ENCODE data around the gene RANBP9. TPM values are rescaled to one million over a fixed set of nuclear protein-coding genes. Genes with fewer than 3 reads are reported as not detected.

Gene RANBP9
- total RNA-seq, 1 donor from 2014 or later: 56.2 TPM

- Mint-ChIP-seq H3K9me3 (peaks cover 3% of the 10 kb centered on the region), H3K4me3 (peak overlapping the region; percentile 47), H3K27ac (peak overlapping the region; percentile 77), H3K4me1 (peaks cover 67% of the 10 kb centered on the region), H3K36me3 (ENCODE audit: low read depth) (peaks cover 23% of the 10 kb centered on the region), H3K27me3 (no peaks in the 10 kb centered on the region)
- DNase-seq: no peak
- intact Hi-C loops (cut with micrococcal nuclease): loop anchor here (1.0 to 5.0 kb wide), 2 partner anchors 41 to 96 kb away; no protein-coding TSS in a partner anchor
These were observed 45.2 kb downstream of the RANBP9 start for GRCh38 chr6:13666194-13667105.

GRCh38 chr6:13664703-13665352 is 46.8 kb downstream of the RANBP9 start:
- H3K9me3 Mint-ChIP-seq: peaks cover 3% of the 10 kb centered on the region
- no peaks in the 10 kb centered on the region for H3K27me3 Mint-ChIP-seq
- intact Hi-C loops (cut with micrococcal nuclease): loop anchor here (5.0 kb wide), 1 partner anchor 97 kb away; no protein-coding TSS in a partner anchor
- H3K4me3 Mint-ChIP-seq: no peak overlapping the region
- H3K4me1 Mint-ChIP-seq: peaks cover 69% of the 10 kb centered on the region
- H3K36me3 Mint-ChIP-seq (ENCODE audit: low read depth): peaks cover 23% of the 10 kb centered on the region
- H3K27ac Mint-ChIP-seq: no peak overlapping the region
- no peak for DNase-seq

DNA sequence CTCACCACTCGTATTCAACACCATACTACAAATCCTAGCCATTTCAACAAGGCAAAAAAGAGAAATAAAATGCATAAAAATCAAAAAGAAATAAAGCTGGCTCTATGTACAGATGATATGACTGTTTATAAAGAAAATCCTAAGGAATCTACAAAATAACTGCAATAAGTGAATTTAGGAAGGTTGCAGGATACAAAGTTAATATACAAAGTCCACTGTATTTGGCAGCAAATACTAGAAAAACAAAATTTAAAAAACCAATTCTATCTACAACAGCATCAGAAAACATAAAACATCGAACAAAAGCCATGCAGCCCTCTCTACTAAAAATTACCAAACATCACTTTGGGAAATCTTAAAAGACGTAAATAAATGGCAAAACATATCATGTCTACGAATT is 47.6 kb downstream of the RANBP9 start:
- H3K4me1 Mint-ChIP-seq: peaks cover 65% of the 10 kb centered on the region
- intact Hi-C loops (cut with micrococcal nuclease): no loop called here
- no peak overlapping the region for H3K27ac Mint-ChIP-seq
- no peaks in the 10 kb centered on the region for H3K27me3 Mint-ChIP-seq
- peaks cover 3% of the 10 kb centered on the region for H3K9me3 Mint-ChIP-seq
- DNase-seq: no peak
- H3K4me3 Mint-ChIP-seq: no peak overlapping the region
- H3K36me3 Mint-ChIP-seq (ENCODE audit: low read depth): peaks cover 21% of the 10 kb centered on the region

GRCh38 chr6:13662651-13663334 is 48.8 kb downstream of the RANBP9 start:
- Mint-ChIP-seq H3K4me3 (peak overlapping the region; percentile 11), H3K27ac (no peak overlapping the region), H3K4me1 (peaks cover 55% of the 10 kb centered on the region), H3K36me3 (ENCODE audit: low read depth) (peaks cover 20% of the 10 kb centered on the region), H3K9me3 (peaks cover 3% of the 10 kb centered on the region), H3K27me3 (no peaks in the 10 kb centered on the region)
- intact Hi-C loops (cut with micrococcal nuclease): no loop called here
- DNase-seq: no peak

DNA sequence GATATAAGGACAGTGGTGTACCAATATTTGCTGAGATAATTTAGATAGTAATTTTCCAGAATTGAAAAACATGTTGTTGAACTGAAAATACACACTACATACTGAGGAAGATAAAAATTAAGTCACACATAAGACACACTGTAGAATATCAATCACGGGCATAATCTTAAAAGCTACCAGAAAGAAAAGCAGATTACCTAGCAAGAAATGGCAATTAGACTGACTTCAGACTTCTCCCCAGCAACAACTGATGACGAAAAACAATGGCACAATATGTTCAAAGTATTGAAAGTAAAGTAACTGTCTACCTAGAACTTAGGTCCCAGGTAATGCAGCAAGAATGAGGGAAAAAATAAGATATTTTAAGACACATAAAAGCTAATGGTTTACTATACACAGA is 50.0 kb downstream of the RANBP9 start:
- Mint-ChIP-seq H3K4me1 (peaks cover 47% of the 10 kb centered on the region), H3K27ac (no peak overlapping the region), H3K9me3 (peaks cover 3% of the 10 kb centered on the region), H3K36me3 (ENCODE audit: low read depth) (peaks cover 18% of the 10 kb centered on the region), H3K27me3 (no peaks in the 10 kb centered on the region), H3K4me3 (no peak overlapping the region)
- no peak for DNase-seq
- intact Hi-C loops (cut with micrococcal nuclease): no loop called here

DNA sequence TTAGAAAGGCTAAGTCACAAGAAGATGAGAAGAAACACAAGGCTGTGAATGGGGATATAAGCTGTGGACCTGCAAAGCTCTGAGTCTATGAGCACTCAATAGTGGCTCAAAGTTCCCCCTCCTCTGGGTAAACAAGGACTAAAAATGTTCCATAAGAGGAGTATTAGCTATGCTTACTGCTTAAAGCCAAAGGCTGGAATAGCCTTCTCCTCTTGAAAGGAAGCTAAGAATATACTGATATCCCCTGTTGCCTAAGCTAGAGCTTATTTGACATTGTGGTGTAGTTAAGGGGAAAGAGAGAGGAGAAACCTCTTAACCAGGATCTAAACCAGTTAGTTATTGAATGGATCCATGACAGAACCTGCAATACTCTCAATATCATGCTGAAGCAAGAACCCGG is 50.7 kb downstream of the RANBP9 start:
- intact Hi-C loops (cut with micrococcal nuclease): no loop called here
- no peak overlapping the region for H3K27ac Mint-ChIP-seq

DNA sequence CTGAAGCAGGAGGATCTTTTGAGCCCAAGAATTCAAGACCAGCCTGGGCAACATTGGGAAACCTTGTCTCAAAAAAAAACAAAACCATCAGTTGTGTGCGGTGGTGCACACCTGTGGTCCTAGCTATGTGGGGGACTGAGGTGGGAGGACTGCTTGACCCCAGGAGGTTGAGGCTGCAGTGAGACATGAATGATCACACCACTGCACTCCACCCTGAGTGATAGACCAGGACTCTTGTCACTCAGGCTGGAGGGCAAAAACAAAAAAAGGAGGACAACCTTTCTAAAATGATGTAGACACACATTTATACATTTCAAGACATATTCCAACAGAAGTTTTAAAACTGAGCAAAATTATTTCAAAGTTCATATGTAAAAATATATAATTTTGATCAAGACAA is 51.4 kb downstream of the RANBP9 start:
- no peak overlapping the region for H3K27ac Mint-ChIP-seq
- no peak for DNase-seq
- intact Hi-C loops (cut with micrococcal nuclease): no loop called here
- H3K9me3 Mint-ChIP-seq: no peaks in the 10 kb centered on the region
- H3K36me3 Mint-ChIP-seq (ENCODE audit: low read depth): peaks cover 15% of the 10 kb centered on the region
- peaks cover 44% of the 10 kb centered on the region for H3K4me1 Mint-ChIP-seq
- H3K4me3 Mint-ChIP-seq: no peak overlapping the region
- no peaks in the 10 kb centered on the region for H3K27me3 Mint-ChIP-seq

More for the DNA sequence above, 50.7 kb downstream of the RANBP9 start:
- Mint-ChIP-seq H3K27me3 (no peaks in the 10 kb centered on the region), H3K4me1 (peaks cover 45% of the 10 kb centered on the region), H3K9me3 (peaks cover 2% of the 10 kb centered on the region), H3K4me3 (no peak overlapping the region), H3K36me3 (ENCODE audit: low read depth) (peaks cover 16% of the 10 kb centered on the region)
- DNase-seq: no peak

DNA sequence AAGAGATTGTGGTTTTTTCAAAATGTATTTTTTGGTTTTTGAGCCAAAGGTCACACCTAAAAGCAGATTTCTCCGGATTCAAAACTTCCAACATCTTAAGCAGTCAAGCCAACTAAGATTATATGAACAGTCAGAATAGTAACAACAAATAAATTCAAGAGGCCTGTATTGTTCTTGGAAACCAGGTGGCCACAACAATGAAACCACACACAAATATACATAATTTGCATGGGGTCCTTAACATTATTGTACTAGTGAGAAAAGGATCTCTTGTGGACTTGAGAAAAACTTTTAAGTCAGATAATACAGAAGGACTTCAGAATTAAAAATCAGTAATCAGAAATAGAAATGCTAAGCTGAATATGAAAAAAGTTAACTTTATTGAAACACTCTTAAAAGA is 55.9 kb downstream of the RANBP9 start:
- Mint-ChIP-seq H3K4me3 (no peak overlapping the region), H3K36me3 (ENCODE audit: low read depth) (peaks cover 20% of the 10 kb centered on the region), H3K27ac (no peak overlapping the region), H3K4me1 (peaks cover 9% of the 10 kb centered on the region), H3K9me3 (no peaks in the 10 kb centered on the region), H3K27me3 (no peaks in the 10 kb centered on the region)
- intact Hi-C loops (cut with micrococcal nuclease): no loop called here
- DNase-seq: no peak

DNA sequence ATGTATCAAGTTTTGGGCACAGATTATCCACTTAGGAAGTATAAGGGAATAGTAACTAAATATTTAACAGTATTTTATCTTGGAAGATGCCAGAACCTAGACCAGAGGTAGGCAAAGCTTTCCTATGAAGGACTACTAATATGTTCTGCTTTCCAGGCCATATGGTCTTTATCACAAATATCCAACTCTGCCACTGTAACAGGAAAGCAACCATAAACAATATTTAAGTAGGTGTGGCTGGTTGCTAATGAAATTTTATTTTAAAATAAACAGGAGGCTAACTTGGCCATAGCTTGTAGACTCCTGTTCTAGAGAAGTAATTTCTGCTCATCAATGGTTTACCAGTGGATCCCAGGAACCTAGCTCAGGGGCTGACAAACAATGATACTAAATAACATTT is 57.1 kb downstream of the RANBP9 start:
- H3K9me3 Mint-ChIP-seq: no peaks in the 10 kb centered on the region
- no peak overlapping the region for H3K4me3 Mint-ChIP-seq
- intact Hi-C loops (cut with micrococcal nuclease): no loop called here
- no peaks in the 10 kb centered on the region for H3K27me3 Mint-ChIP-seq
- peaks cover 11% of the 10 kb centered on the region for H3K4me1 Mint-ChIP-seq
- DNase-seq: no peak
- H3K27ac Mint-ChIP-seq: no peak overlapping the region
- H3K36me3 Mint-ChIP-seq (ENCODE audit: low read depth): peaks cover 25% of the 10 kb centered on the region

GRCh38 chr6:13653296-13653695 is 58.3 kb downstream of the RANBP9 start:
- Mint-ChIP-seq H3K9me3 (no peaks in the 10 kb centered on the region), H3K4me3 (no peak overlapping the region), H3K27me3 (no peaks in the 10 kb centered on the region), H3K27ac (no peak overlapping the region), H3K36me3 (ENCODE audit: low read depth) (peaks cover 28% of the 10 kb centered on the region), H3K4me1 (peaks cover 15% of the 10 kb centered on the region)
- DNase-seq: no peak
- intact Hi-C loops (cut with micrococcal nuclease): no loop called here

DNA sequence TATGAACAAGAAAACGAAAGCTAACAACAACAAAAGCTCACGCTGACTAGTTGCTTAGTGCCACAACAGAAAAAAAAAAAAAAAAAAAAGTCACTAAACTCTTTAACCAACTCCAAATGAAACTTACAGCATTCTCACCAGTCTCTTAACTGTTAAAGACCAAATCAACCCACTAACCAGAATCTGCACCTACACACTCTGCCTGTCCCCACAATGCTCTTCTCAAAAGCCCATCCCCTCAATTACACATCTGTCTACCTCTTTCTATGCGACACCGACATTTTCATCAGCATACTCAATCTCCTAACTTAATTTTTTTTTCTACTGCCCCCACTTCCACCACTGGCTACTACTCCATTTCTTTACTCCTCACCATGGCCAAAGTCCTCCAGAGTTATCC is 62.2 kb downstream of the RANBP9 start:
- no peaks in the 10 kb centered on the region for H3K27me3 Mint-ChIP-seq
- H3K36me3 Mint-ChIP-seq (ENCODE audit: low read depth): peaks cover 29% of the 10 kb centered on the region
- H3K4me1 Mint-ChIP-seq: peaks cover 8% of the 10 kb centered on the region
- peak overlapping the region; percentile 9 for H3K27ac Mint-ChIP-seq
- H3K9me3 Mint-ChIP-seq: no peaks in the 10 kb centered on the region
- intact Hi-C loops (cut with micrococcal nuclease): no loop called here
- no peak for DNase-seq
- H3K4me3 Mint-ChIP-seq: no peak overlapping the region

GRCh38 chr6:13648850-13649249 is 62.8 kb downstream of the RANBP9 start:
- Mint-ChIP-seq H3K9me3 (no peaks in the 10 kb centered on the region), H3K4me3 (no peak overlapping the region), H3K27me3 (no peaks in the 10 kb centered on the region), H3K36me3 (ENCODE audit: low read depth) (peaks cover 29% of the 10 kb centered on the region), H3K4me1 (peaks cover 8% of the 10 kb centered on the region), H3K27ac (no peak overlapping the region)
- intact Hi-C loops (cut with micrococcal nuclease): no loop called here
- DNase-seq: no peak

DNA sequence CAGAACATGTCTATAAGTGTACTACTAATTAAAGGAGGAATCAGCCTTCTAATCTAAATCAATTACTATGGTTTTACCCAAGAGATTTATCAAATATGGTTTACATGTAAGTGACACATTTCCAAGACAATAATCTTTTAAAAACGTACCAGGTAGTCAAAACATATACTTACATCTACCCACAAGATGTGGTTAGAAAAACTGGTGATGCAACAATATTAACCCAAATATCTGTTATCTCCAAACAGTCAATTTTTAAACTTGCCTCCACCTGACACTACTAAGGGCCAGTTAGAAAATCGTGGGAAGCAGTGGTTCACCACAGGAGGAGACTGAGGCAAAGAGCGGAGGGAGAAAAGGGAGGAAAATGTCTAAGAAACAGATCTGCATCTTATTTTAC is 68.5 kb downstream of the RANBP9 start:
- Mint-ChIP-seq H3K4me3 (no peak overlapping the region), H3K27ac (no peak overlapping the region), H3K4me1 (peaks cover 9% of the 10 kb centered on the region), H3K9me3 (no peaks in the 10 kb centered on the region), H3K27me3 (no peaks in the 10 kb centered on the region), H3K36me3 (ENCODE audit: low read depth) (peaks cover 37% of the 10 kb centered on the region)
- intact Hi-C loops (cut with micrococcal nuclease): no loop called here
- DNase-seq: no peak

GRCh38 chr6:13641315-13641714 is 70.3 kb downstream of the RANBP9 start:
- intact Hi-C loops (cut with micrococcal nuclease): no loop called here
- Mint-ChIP-seq H3K4me3 (no peak overlapping the region), H3K4me1 (peaks cover 20% of the 10 kb centered on the region), H3K27me3 (no peaks in the 10 kb centered on the region), H3K27ac (peak overlapping the region; percentile 59), H3K36me3 (ENCODE audit: low read depth) (peaks cover 47% of the 10 kb centered on the region), H3K9me3 (no peaks in the 10 kb centered on the region)
- DNase-seq: no peak
